Trophoblast cell (in vitro differentiated cells and primary cell): ENCODE measurements around the gene MFAP4.
A peak's percentile ranks its signal among the peaks of the same experiment; 100 is the strongest.

Experiments used
- DNase-seq, 2 donors: peaks; one replicate each; pipeline ENCODE4 v3.0.0-alpha.2; 2016
- H2AFZ ChIP-seq: 2 replicates; pipeline ENCODE4 v1.6.1; 2013; ENCODE audit warnings: low read length, moderate library complexity, mild to moderate bottlenecking; ENCODE audit not compliant: insufficient read depth, poor library complexity
- H2AK5ac ChIP-seq: 2 replicates; pipeline ENCODE4 v1.6.1; 2013; ENCODE audit warnings: mild to moderate bottlenecking, low read length
- H2BK120ac ChIP-seq: 2 replicates; pipeline ENCODE4 v1.6.1; 2013; ENCODE audit warnings: low read length, mild to moderate bottlenecking, moderate library complexity; ENCODE audit not compliant: insufficient read depth, poor library complexity
- H2BK12ac ChIP-seq: 2 replicates; pipeline ENCODE4 v1.6.1; 2013; ENCODE audit warnings: mild to moderate bottlenecking, low read length, moderate library complexity
- H2BK5ac ChIP-seq: 2 replicates; pipeline ENCODE4 v1.6.1; 2013; ENCODE audit warnings: low read length, low read depth, moderate library complexity, mild to moderate bottlenecking; ENCODE audit not compliant: poor library complexity
- H3K14ac ChIP-seq: 2 replicates; pipeline ENCODE4 v1.6.1; 2013; ENCODE audit warnings: mild to moderate bottlenecking, low read length
- H3K18ac ChIP-seq: 2 replicates; pipeline ENCODE4 v1.6.1; 2013; ENCODE audit warnings: mild to moderate bottlenecking, low read length
- H3K23ac ChIP-seq: 2 replicates; pipeline ENCODE4 v1.6.1; 2013; ENCODE audit warnings: low read length
- H3K27ac ChIP-seq: 2 replicates; pipeline ENCODE4 v1.5.1; 2013; ENCODE audit warnings: low read depth, mild to moderate bottlenecking, inconsistent platforms, low read length, moderate library complexity
- H3K27me3 ChIP-seq: 2 replicates; pipeline ENCODE4 v1.6.1; 2013; ENCODE audit warnings: inconsistent platforms, mild to moderate bottlenecking, low read length, moderate library complexity; ENCODE audit not compliant: insufficient read depth
- H3K36me3 ChIP-seq, 2 experiments: 1 replicate in 1 of 2; 2 replicates in 1 of 2; pipeline ENCODE4 v1.6.1; 2013; ENCODE audit warnings: low read length in 2 of 2, mild to moderate bottlenecking in 2 of 2, moderate library complexity in 1 of 2; ENCODE audit not compliant: insufficient read depth in 2 of 2, control insufficient read depth in 1 of 2
- H3K4ac ChIP-seq: 2 replicates; pipeline ENCODE4 v1.6.1; 2013; ENCODE audit warnings: low read depth, mild to moderate bottlenecking, low read length, moderate library complexity
- H3K4me1 ChIP-seq, 2 experiments: 1 replicate in 1 of 2; 2 replicates in 1 of 2; pipeline ENCODE4 v1.6.1; 2013; ENCODE audit warnings: low read length in 2 of 2, mild to moderate bottlenecking in 2 of 2, moderate library complexity in 1 of 2; ENCODE audit not compliant: insufficient read depth in 2 of 2, control insufficient read depth in 1 of 2
- H3K4me2 ChIP-seq: 2 replicates; pipeline ENCODE4 v1.6.1; 2013; ENCODE audit warnings: inconsistent platforms, mild to moderate bottlenecking, low read length, moderate library complexity
- H3K4me3 ChIP-seq: 2 replicates; pipeline ENCODE4 v1.5.1; 2013; ENCODE audit warnings: mild to moderate bottlenecking, low read depth, low read length, inconsistent platforms
- H3K79me1 ChIP-seq: one replicate; pipeline ENCODE4 v1.6.1; 2013; ENCODE audit warnings: low read length
- H3K79me2 ChIP-seq: 2 replicates; pipeline ENCODE4 v1.6.1; 2013; ENCODE audit warnings: low read length, mild to moderate bottlenecking; ENCODE audit not compliant: control insufficient read depth, insufficient read depth, poor library complexity
- H3K9ac ChIP-seq: 2 replicates; pipeline ENCODE4 v1.6.1; 2013; ENCODE audit warnings: mild to moderate bottlenecking, low read length
- H3K9me3 ChIP-seq: 2 replicates; pipeline ENCODE4 v1.6.1; 2013; ENCODE audit warnings: low read depth, mild to moderate bottlenecking, control low read depth, inconsistent platforms, low read length; ENCODE audit not compliant: insufficient read depth
- H4K12ac ChIP-seq: 2 replicates; pipeline ENCODE4 v1.6.1; 2013; ENCODE audit warnings: low read depth, mild to moderate bottlenecking, low read length, moderate library complexity
- H4K8ac ChIP-seq: 2 replicates; pipeline ENCODE4 v1.6.1; 2013; ENCODE audit warnings: low read depth, mild to moderate bottlenecking, low read length, moderate library complexity
- H4K91ac ChIP-seq: one replicate; pipeline ENCODE4 v1.6.1; 2013; ENCODE audit warnings: low read depth, mild to moderate bottlenecking, low read length, moderate library complexity
- WGBS: extraction: QIAGEN DNeasy Blood & Tissue Kit; methylation state at CpG from one replicate; pipeline ENCODE4 v1.1.7; 2013; ENCODE audit warnings: missing lambda C conversion rate; ENCODE audit not compliant: insufficient read length, insufficient coverage; ENCODE audit errors: extremely low coverage; 5-methylcytosine and 5-hydroxymethylcytosine counted together

Gene MFAP4

DNA sequence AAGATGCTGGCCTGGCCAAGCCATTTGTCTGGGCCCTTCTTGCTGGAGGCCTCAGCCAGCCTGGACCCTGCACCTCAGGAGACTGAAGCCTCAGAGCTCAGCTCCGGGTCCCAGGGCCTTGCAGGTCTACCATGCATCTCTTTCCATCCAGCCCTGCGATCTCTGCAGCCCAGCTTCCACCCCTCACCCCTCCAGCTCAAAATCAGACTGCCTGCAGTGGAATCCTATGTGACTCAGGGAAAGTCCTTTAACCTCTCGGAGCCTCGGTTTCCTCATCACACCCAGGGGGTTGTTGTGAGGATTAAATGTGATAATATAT lies 21.5 kb downstream of the MFAP4 start:
- Histone ChIP-seq H2BK12ac (no peak overlapping the region), H3K14ac (no peak overlapping the region), H3K9ac (no peak overlapping the region)

DNA sequence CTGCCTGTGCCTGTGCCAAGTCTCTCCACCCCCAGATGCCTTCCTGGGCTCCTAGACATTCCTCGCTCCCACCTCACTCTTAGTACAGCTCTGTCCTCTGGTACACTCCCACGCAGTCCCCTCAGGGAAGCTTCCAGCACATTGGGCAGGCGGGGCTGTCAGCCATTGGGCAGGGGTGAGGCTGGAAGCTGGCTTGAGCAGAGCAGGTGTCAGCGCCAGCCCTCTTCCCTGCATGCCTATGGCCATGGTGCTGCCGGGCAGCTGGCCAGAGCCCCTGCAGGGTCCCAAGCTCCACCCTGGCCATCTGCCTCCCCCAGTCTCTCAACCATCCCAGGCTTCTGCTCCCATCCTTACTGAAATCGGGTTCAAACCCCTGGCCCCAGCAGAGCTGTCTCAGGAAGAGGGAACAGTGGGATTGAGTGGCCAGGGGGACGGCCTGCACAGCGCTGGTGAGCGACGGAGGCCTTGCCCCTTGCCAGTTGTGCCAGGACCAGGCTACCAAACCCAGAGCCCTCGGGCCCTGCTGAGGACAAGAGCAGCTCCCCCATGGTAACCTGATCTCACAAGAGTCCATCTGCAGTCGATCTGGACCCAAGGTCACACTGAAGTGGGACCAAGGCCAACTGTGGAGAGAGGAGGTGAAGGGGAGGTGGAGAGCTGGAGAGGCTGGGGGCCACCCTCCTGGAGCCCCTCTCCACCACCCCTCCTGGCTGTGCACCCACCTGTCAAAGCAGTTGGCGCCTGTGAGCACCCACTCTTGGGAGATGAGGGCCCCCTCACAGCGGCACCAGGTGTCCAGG lies 22.1 kb downstream of the MFAP4 start:
- H3K4me2 ChIP-seq: no peak overlapping the region
- no peak overlapping the region for H4K12ac ChIP-seq
- peaks cover 4% of the 10 kb centered on the region in 2 experiments for H3K4me1 ChIP-seq
- no CpG with 5 or more reads among the region's 14 CpGs for WGBS
- no peak overlapping the region for H3K14ac ChIP-seq
- H2AFZ ChIP-seq: no peak overlapping the region
- H3K27ac ChIP-seq: no peak overlapping the region
- H2AK5ac ChIP-seq: no peak overlapping the region
- H2BK5ac ChIP-seq: no peak overlapping the region
- H3K23ac ChIP-seq: no peak overlapping the region
- peaks cover 2% of the 10 kb centered on the region for H3K9me3 ChIP-seq
- no peak overlapping the region for H3K9ac ChIP-seq
- no peaks in the 10 kb centered on the region for H3K27me3 ChIP-seq
- no peak overlapping the region for H3K18ac ChIP-seq
- H4K91ac ChIP-seq: no peak overlapping the region
- H3K79me1 ChIP-seq: peaks cover 8% of the 10 kb centered on the region
- no peak overlapping the region for H2BK12ac ChIP-seq
- no peak overlapping the region for H3K4ac ChIP-seq
- DNase-seq: no peak
- H2BK120ac ChIP-seq: no peak overlapping the region
- no peak overlapping the region for H3K4me3 ChIP-seq
- H4K8ac ChIP-seq: no peak overlapping the region
- no peaks in the 10 kb centered on the region for H3K36me3 ChIP-seq
- peaks cover 2% of the 10 kb centered on the region for H3K79me2 ChIP-seq

More for the DNA sequence above, 21.5 kb downstream of the MFAP4 start:
- Histone ChIP-seq H2BK120ac (no peak overlapping the region), H3K4me3 (no peak overlapping the region), H3K27ac (no peak overlapping the region), H2BK5ac (no peak overlapping the region), H3K23ac (no peak overlapping the region), H3K79me1 (peaks cover 8% of the 10 kb centered on the region), H2AK5ac (no peak overlapping the region), H3K4me1 (peaks cover 4 to 6% of the 10 kb centered on the region in 2 experiments), H3K27me3 (no peaks in the 10 kb centered on the region), H4K91ac (no peak overlapping the region), H4K8ac (no peak overlapping the region), H4K12ac (no peak overlapping the region), H3K4me2 (no peak overlapping the region), H3K18ac (no peak overlapping the region), H2AFZ (no peak overlapping the region), H3K9me3 (peaks cover 2% of the 10 kb centered on the region), H3K36me3 (no peaks in the 10 kb centered on the region), H3K79me2 (peaks cover 2% of the 10 kb centered on the region), H3K4ac (no peak overlapping the region)
- no CpG with 5 or more reads among the region's 4 CpGs for WGBS
- no peak for DNase-seq

DNA sequence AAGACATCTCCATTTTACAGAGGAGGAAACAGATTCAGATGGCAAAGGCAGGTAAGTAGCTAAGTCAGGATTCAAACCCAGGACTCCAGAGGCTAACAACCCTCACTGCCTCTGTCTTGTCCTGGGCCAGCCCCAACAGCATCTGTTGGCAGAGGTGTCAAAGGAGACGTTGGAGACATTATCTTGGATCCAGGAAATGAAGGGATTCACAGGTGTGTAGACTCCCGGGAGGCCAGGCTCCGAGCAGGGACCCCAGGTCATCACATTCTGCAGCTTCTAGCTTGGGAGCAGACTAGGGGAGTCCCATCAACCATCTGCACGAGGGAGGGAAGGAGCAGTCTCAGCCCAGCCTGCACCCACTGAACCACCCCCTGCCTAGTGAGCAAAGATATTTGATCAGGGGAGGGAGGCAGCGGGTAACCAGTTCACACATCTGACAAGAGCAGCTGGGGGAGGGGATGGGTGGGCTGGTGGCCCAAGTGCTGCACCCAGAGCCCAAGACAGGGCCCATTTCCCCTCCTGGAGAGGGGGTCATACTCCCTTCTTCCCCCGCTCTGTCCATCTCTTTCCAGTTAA lies 23.4 kb downstream of the MFAP4 start:
- Histone ChIP-seq H3K23ac (no peak overlapping the region), H3K9ac (no peak overlapping the region), H3K4me1 (peaks cover 4% of the 10 kb centered on the region in 2 experiments), H3K27me3 (no peaks in the 10 kb centered on the region), H3K14ac (no peak overlapping the region), H2AK5ac (no peak overlapping the region), H3K18ac (no peak overlapping the region), H3K4ac (no peak overlapping the region), H2BK5ac (no peak overlapping the region), H3K27ac (no peak overlapping the region), H4K91ac (no peak overlapping the region), H4K12ac (no peak overlapping the region), H2AFZ (no peak overlapping the region), H2BK12ac (no peak overlapping the region), H3K4me2 (no peak overlapping the region), H3K4me3 (no peak overlapping the region), H3K9me3 (peaks cover 2% of the 10 kb centered on the region), H3K36me3 (no peaks in the 10 kb centered on the region), H2BK120ac (no peak overlapping the region), H3K79me1 (peaks cover 8% of the 10 kb centered on the region), H3K79me2 (peaks cover 2% of the 10 kb centered on the region), H4K8ac (no peak overlapping the region)
- no CpG with 5 or more reads among the region's 6 CpGs for WGBS
- no peak for DNase-seq

DNA sequence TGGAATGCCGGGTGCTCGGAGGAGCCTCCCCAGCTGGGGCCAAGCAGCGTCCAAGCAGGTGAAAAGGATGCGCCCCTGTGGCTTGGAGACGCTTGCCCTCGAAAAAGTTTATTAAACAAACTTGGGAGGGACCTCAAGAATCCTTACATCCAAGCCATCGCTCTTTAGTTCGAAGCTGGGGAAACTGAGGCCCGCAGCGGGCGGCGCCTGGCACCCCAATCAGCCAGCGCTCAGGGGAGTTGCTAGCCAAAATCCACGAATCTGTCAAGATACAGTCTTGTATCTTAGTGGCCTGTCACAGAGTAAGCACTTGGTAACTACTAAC lies 23.9 kb downstream of the MFAP4 start:
- Histone ChIP-seq H2AK5ac (no peak overlapping the region), H4K12ac (no peak overlapping the region), H2BK120ac (no peak overlapping the region), H3K4ac (no peak overlapping the region), H3K14ac (no peak overlapping the region), H4K8ac (peak overlapping the region; percentile 59), H3K23ac (no peak overlapping the region), H2BK12ac (no peak overlapping the region), H3K9me3 (peaks cover 2% of the 10 kb centered on the region), H3K27ac (no peak overlapping the region), H3K4me3 (no peak overlapping the region), H3K4me2 (peak overlapping the region; percentile 64), H4K91ac (no peak overlapping the region), H3K79me2 (peaks cover 2% of the 10 kb centered on the region), H2BK5ac (no peak overlapping the region), H2AFZ (peak overlapping the region; percentile 26), H3K4me1 (peaks cover 4% of the 10 kb centered on the region in 2 experiments), H3K79me1 (peaks cover 8% of the 10 kb centered on the region), H3K36me3 (no peaks in the 10 kb centered on the region), H3K27me3 (no peaks in the 10 kb centered on the region), H3K9ac (no peak overlapping the region), H3K18ac (no peak overlapping the region)
- no peak for DNase-seq
- no CpG with 5 or more reads among the region's 14 CpGs for WGBS
